Measurements from ENCODE around the gene ATP7B.

- TF ChIP-seq CTCF (conservative IDR thresholded peaks at IDR 0.05 in 1 of 2, IDR thresholded peaks at IDR 0.05 in 1 of 2; ENCODE audit: low read depth in 1 of 2, low read length in 2 of 2) (no peak), EZH2 (IDR thresholded peaks at IDR 0.05; ENCODE audit: low read length, missing control alignments) (no peak)
Observed at GRCh38 chr13:51920267-51920666, 91.0 kb downstream of the ATP7B start.
